A549 (cell line): Measurements from ENCODE around the gene NPPA.

Experiments used
- CBX2 ChIP-seq: fragments of 200-600 bp; sonication (generic); IDR thresholded peaks from 2 replicates; pipeline ENCODE4 v1.6.1; 2016; ENCODE audit warnings: low read depth, mild to moderate bottlenecking, borderline replicate concordance
- FOSB ChIP-seq: fragments of 250-450 bp; sonication (Bioruptor Pico); IDR thresholded peaks from 2 replicates; pipeline ENCODE4 v1.5.0; 2020; ENCODE audit warnings: mild to moderate bottlenecking, moderate library complexity
- HOXA7 ChIP-seq: fragments of 250-450 bp; sonication (Bioruptor Pico); IDR thresholded peaks from 2 replicates; pipeline ENCODE4 v1.5.0; 2020; ENCODE audit warnings: mild to moderate bottlenecking, moderate library complexity
- MAZ ChIP-seq: fragments of 150-350 bp; IDR thresholded peaks from 2 replicates; pipeline ENCODE4 v1.6.1; 2014; ENCODE audit warnings: antibody characterized with exemption, low read depth, low read length, borderline replicate concordance
- NFE2L2 ChIP-seq: fragments of 150-350 bp; conservative IDR thresholded peaks from 2 replicates; pipeline ENCODE4 v1.6.1; 2014; ENCODE audit warnings: low read length
- NPAS2 ChIP-seq: fragments of 250-450 bp; sonication (Bioruptor Pico); IDR thresholded peaks from 2 replicates; pipeline ENCODE4 v1.8.0; 2022; ENCODE audit warnings: mild to moderate bottlenecking, moderate library complexity, borderline replicate concordance
- RAD21 ChIP-seq, 2 experiments: fragments of >200 bp in 1 of 2; sonication (Bioruptor Twin) in 1 of 2; formaldehyde crosslinking in 1 of 2; IDR thresholded peaks in 1 of 2; conservative IDR thresholded peaks in 1 of 2; 2 replicates in 1 of 2; 3 replicates in 1 of 2; pipeline ENCODE4 v1.6.1; 2012 to 2018; ENCODE audit warnings: inconsistent platforms in 1 of 2
- RFX5 ChIP-seq: fragments of 450-650 bp; IDR thresholded peaks from 2 replicates; pipeline ENCODE4 v1.7.1; 2014; ENCODE audit warnings: antibody characterized with exemption, mild to moderate bottlenecking, moderate library complexity
- SMC3 ChIP-seq: fragments of >200 bp; sonication (Bioruptor Twin); formaldehyde crosslinking; IDR thresholded peaks from 3 replicates; pipeline ENCODE4 v1.6.1; 2018; ENCODE audit warnings: inconsistent platforms
- TF ChIP-seq, protein P1 (sequence below): fragments of >200 bp; sonication (Bioruptor Twin); formaldehyde crosslinking; IDR thresholded peaks from 3 replicates; pipeline ENCODE4 v1.5.1; 2016
- TF ChIP-seq, protein P2 (sequence below): fragments of 250-450 bp; sonication (Bioruptor Pico); IDR thresholded peaks from 2 replicates; pipeline ENCODE4 v1.5.0; 2020; ENCODE audit warnings: low read depth, mild to moderate bottlenecking, moderate library complexity
- TF ChIP-seq, protein P3 (sequence below): fragments of 150-350 bp; IDR thresholded peaks from 2 replicates; pipeline ENCODE4 v1.6.1; 2014; ENCODE audit warnings: low read depth, mild to moderate bottlenecking, low read length

DNA sequence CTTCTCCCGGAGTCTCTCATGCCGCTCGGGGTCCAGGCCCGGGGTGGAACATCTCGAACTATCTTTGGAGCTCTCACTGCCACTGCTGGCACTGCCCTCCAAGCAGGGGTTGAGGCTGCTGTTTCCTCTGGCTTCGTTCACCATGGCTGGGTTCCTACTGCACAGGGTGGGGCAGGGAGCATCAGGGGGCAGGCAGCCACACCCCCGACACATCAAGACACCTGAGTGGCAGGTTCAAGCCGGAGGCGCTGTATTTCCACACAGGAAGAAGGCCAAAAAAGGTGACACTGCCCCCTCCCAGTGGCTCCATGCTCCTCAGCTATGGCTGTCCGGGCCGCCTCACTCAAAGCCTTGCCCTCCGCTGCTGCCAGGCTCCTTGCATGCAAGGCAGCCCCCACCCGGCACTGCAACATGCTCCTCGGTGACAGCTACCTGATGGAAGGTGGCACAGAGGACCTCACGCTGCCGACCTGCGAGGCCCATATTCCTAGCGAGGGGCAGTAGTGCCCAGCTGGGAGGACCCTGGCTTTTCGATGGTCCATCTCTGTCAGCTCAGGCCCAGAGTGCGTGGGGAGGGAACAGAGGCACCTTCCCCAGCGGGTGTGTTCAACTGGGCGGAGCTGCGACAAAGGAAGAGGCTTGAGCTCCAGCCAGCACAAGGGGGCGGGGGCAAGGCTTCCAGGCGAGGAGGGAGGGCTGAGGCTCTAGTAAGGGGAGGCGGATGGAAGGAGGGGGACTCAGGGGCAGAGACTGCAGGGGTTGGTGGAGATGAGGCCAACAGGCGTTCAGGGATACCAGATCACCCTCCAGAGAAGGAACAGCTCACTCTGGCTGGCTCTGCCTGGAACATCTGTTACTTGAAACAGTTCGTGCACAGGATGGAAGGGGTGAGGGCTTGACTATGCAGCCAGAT is 44.4 kb downstream of the NPPA start:
- no peak for TF ChIP-seq RFX5
- TF ChIP-seq, protein P1, sequence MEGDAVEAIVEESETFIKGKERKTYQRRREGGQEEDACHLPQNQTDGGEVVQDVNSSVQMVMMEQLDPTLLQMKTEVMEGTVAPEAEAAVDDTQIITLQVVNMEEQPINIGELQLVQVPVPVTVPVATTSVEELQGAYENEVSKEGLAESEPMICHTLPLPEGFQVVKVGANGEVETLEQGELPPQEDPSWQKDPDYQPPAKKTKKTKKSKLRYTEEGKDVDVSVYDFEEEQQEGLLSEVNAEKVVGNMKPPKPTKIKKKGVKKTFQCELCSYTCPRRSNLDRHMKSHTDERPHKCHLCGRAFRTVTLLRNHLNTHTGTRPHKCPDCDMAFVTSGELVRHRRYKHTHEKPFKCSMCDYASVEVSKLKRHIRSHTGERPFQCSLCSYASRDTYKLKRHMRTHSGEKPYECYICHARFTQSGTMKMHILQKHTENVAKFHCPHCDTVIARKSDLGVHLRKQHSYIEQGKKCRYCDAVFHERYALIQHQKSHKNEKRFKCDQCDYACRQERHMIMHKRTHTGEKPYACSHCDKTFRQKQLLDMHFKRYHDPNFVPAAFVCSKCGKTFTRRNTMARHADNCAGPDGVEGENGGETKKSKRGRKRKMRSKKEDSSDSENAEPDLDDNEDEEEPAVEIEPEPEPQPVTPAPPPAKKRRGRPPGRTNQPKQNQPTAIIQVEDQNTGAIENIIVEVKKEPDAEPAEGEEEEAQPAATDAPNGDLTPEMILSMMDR: no peak
- TF ChIP-seq, protein P2, sequence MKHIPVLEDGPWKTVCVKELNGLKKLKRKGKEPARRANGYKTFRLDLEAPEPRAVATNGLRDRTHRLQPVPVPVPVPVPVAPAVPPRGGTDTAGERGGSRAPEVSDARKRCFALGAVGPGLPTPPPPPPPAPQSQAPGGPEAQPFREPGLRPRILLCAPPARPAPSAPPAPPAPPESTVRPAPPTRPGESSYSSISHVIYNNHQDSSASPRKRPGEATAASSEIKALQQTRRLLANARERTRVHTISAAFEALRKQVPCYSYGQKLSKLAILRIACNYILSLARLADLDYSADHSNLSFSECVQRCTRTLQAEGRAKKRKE (CRISPR knock-in tag): no peak
- no peak for TF ChIP-seq SMC3
- TF ChIP-seq MAZ: no peak
- TF ChIP-seq FOSB: no peak
- no peak for TF ChIP-seq CBX2
- TF ChIP-seq, protein P3, sequence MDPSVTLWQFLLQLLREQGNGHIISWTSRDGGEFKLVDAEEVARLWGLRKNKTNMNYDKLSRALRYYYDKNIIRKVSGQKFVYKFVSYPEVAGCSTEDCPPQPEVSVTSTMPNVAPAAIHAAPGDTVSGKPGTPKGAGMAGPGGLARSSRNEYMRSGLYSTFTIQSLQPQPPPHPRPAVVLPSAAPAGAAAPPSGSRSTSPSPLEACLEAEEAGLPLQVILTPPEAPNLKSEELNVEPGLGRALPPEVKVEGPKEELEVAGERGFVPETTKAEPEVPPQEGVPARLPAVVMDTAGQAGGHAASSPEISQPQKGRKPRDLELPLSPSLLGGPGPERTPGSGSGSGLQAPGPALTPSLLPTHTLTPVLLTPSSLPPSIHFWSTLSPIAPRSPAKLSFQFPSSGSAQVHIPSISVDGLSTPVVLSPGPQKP: no peak
- no peak for TF ChIP-seq RAD21 (conservative IDR thresholded peaks at IDR 0.05 in 1 of 2, IDR thresholded peaks at IDR 0.05 in 1 of 2)
- TF ChIP-seq NPAS2 (CRISPR knock-in tag): no peak
- no peak for TF ChIP-seq NFE2L2
- TF ChIP-seq HOXA7 (CRISPR knock-in tag): no peak
